ENCODE measurements around the gene SOX10. TPM values are rescaled to one million over a fixed set of nuclear protein-coding genes. Genes with fewer than 3 reads are reported as not detected.

Gene SOX10
- total and polyA plus RNA-seq, 2 donors (not counting 1 experiment from before 2014, with no cell fraction given), result not detected

GRCh38 chr22:38028344-38029130, 44.2 kb upstream of the SOX10 start:
- H3K4me3 ChIP-seq (ENCODE audit: control extremely low read depth in 1 of 5, extremely low read depth in 1 of 5, insufficient read depth in 1 of 5, low read depth in 2 of 5, low read length in 4 of 5), result no peak overlapping the region
- no peaks in the 10 kb centered on the region for H3K9me3 ChIP-seq (ENCODE audit: control extremely low read depth in 1 of 3, control insufficient read depth in 2 of 3, insufficient read depth in 1 of 3, low read length in 2 of 3)
- ChIA-PET CTCF (interaction anchor here (0.7 kb wide), 1 partner anchor 24 kb away, joined by 3 read pairs; no protein-coding TSS in a partner anchor), POLR2A (no interaction called here)
- no peaks in the 10 kb centered on the region for H3K36me3 ChIP-seq (replicated peaks in 1 of 2; ENCODE audit: control extremely low read depth in 1 of 2, control insufficient read depth in 1 of 2, extremely low read depth in 1 of 2, insufficient read depth in 2 of 2, low read length in 1 of 2)
- no peaks in the 10 kb centered on the region for H3K4me1 ChIP-seq (ENCODE audit: control insufficient read depth in 2 of 2, insufficient read depth in 2 of 2, low read length in 2 of 2)
- DNase-seq (no peak), ATAC-seq (ENCODE audit: low read depth) (no peak)
- no peaks in the 10 kb centered on the region for H3K27me3 ChIP-seq (replicated peaks in 1 of 4; ENCODE audit: control extremely low read depth in 1 of 4, control insufficient read depth in 3 of 4, insufficient read depth in 4 of 4, low read length in 3 of 4)
- H3K27ac ChIP-seq (ENCODE audit: low read length in 2 of 2), result no peak overlapping the region
- H3K79me2 ChIP-seq (ENCODE audit: control insufficient read depth, insufficient read depth, low read length), result no peaks in the 10 kb centered on the region
- intact Hi-C loops (cut with micrococcal nuclease), result no loop called here
- no peaks in the 10 kb centered on the region for H4K20me1 ChIP-seq (ENCODE audit: control insufficient read depth, insufficient read depth, low read length, poor library complexity, severe bottlenecking)
- Mint-ChIP-seq H3K27ac (no peak overlapping the region), H3K9me3 (ENCODE audit: insufficient read depth) (no peaks in the 10 kb centered on the region), H3K27me3 (peaks cover 8% of the 10 kb centered on the region), H3K4me3 (no peak overlapping the region), H3K4me1 (no peaks in the 10 kb centered on the region)
- no peak overlapping the region for H3K9ac ChIP-seq (ENCODE audit: low read length)
- TF ChIP-seq CTCF (IDR thresholded peaks at IDR 0.05), result no peak
- TF ChIP-seq EZH2 (IDR thresholded peaks at IDR 0.05; ENCODE audit: borderline replicate concordance, insufficient read depth, low read depth, low read length, poor library complexity, severe bottlenecking), result no peak
- 95% methylated on average over 14 of the region's 15 CpGs for WGBS (ENCODE audit: insufficient coverage)
- no peak overlapping the region for H3K4me2 ChIP-seq (replicated peaks; ENCODE audit: low read depth, low read length, poor library complexity, severe bottlenecking)
- H2AFZ ChIP-seq (ENCODE audit: insufficient read depth, low read depth, low read length, poor library complexity, severe bottlenecking), result no peak overlapping the region

GRCh38 chr22:38027487-38027886, 43.1 kb upstream of the SOX10 start:
- Histone ChIP-seq H2AFZ (ENCODE audit: insufficient read depth, low read depth, low read length, poor library complexity, severe bottlenecking) (no peak overlapping the region), H3K4me2 (replicated peaks; ENCODE audit: low read depth, low read length, poor library complexity, severe bottlenecking) (no peak overlapping the region), H4K20me1 (ENCODE audit: control insufficient read depth, insufficient read depth, low read length, poor library complexity, severe bottlenecking) (no peaks in the 10 kb centered on the region), H3K27me3 (replicated peaks in 1 of 4; ENCODE audit: control extremely low read depth in 1 of 4, control insufficient read depth in 3 of 4, insufficient read depth in 4 of 4, low read length in 3 of 4) (no peaks in the 10 kb centered on the region), H3K4me1 (ENCODE audit: control insufficient read depth in 2 of 2, insufficient read depth in 2 of 2, low read length in 2 of 2) (no peaks in the 10 kb centered on the region), H3K9ac (ENCODE audit: low read length) (no peak overlapping the region), H3K27ac (ENCODE audit: low read length in 2 of 2) (no peak overlapping the region), H3K79me2 (ENCODE audit: control insufficient read depth, insufficient read depth, low read length) (no peaks in the 10 kb centered on the region), H3K9me3 (ENCODE audit: control extremely low read depth in 1 of 3, control insufficient read depth in 2 of 3, insufficient read depth in 1 of 3, low read length in 2 of 3) (no peaks in the 10 kb centered on the region), H3K36me3 (replicated peaks in 1 of 2; ENCODE audit: control extremely low read depth in 1 of 2, control insufficient read depth in 1 of 2, extremely low read depth in 1 of 2, insufficient read depth in 2 of 2, low read length in 1 of 2) (no peaks in the 10 kb centered on the region), H3K4me3 (ENCODE audit: control extremely low read depth in 1 of 5, extremely low read depth in 1 of 5, insufficient read depth in 1 of 5, low read depth in 2 of 5, low read length in 4 of 5) (no peak overlapping the region)
- 93% methylated on average over 7 of the region's 9 CpGs for WGBS (ENCODE audit: insufficient coverage)
- Mint-ChIP-seq H3K9me3 (ENCODE audit: insufficient read depth) (no peaks in the 10 kb centered on the region), H3K4me3 (no peak overlapping the region), H3K4me1 (no peaks in the 10 kb centered on the region), H3K27me3 (peaks cover 8% of the 10 kb centered on the region), H3K27ac (no peak overlapping the region)
- ATAC-seq (ENCODE audit: low read depth) (no peak), DNase-seq (no peak)
- TF ChIP-seq EZH2 (IDR thresholded peaks at IDR 0.05; ENCODE audit: borderline replicate concordance, insufficient read depth, low read depth, low read length, poor library complexity, severe bottlenecking), result no peak
- TF ChIP-seq CTCF (IDR thresholded peaks at IDR 0.05), result no peak
- ChIA-PET POLR2A (no interaction called here), CTCF (interaction anchor here (0.7 kb wide), 1 partner anchor 25 kb away, joined by 3 read pairs; no protein-coding TSS in a partner anchor)
- intact Hi-C loops (cut with micrococcal nuclease), result no loop called here
